Measurements from ENCODE around the gene GRSF1. TPM values are rescaled to one million over a fixed set of nuclear protein-coding genes. Genes with fewer than 3 reads are reported as not detected.

GRSF1 gene
- total RNA-seq, 2 donors from 2014 or later: 56.6 to 58.3 TPM

DNA sequence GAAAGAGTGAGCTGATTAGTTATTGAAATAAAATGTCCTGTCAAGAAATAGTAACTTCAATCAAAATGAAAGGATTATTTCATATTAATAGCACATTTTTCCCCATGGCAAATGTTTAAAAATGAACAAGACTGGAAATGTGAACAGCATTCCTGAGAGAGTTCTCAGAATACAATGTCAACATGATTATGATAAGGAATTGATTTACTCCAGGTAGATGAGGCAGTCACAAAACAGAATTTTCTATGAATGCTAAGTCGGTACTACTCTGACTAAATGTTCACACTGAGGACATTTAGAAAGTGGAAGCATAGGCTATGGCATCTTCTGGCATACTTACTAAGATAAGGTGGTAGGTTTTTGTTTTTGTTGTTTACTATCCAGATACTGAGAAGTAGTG is 19.4 kb upstream of the GRSF1 start:
- Histone ChIP-seq H3K27me3 (replicated peaks; ENCODE audit: insufficient read depth) (no peaks in the 10 kb centered on the region), H3K36me3 (no peaks in the 10 kb centered on the region), H3K27ac (no peak overlapping the region), H3K9me3 (no peaks in the 10 kb centered on the region), H3K4me1 (replicated peaks) (no peaks in the 10 kb centered on the region), H3K4me3 (no peak overlapping the region)
- intact Hi-C loops (cut with DNase I): no loop called here
- TF ChIP-seq POLR2AphosphoS5 (IDR thresholded peaks at IDR 0.05): no peak
- TF ChIP-seq, protein P1, sequence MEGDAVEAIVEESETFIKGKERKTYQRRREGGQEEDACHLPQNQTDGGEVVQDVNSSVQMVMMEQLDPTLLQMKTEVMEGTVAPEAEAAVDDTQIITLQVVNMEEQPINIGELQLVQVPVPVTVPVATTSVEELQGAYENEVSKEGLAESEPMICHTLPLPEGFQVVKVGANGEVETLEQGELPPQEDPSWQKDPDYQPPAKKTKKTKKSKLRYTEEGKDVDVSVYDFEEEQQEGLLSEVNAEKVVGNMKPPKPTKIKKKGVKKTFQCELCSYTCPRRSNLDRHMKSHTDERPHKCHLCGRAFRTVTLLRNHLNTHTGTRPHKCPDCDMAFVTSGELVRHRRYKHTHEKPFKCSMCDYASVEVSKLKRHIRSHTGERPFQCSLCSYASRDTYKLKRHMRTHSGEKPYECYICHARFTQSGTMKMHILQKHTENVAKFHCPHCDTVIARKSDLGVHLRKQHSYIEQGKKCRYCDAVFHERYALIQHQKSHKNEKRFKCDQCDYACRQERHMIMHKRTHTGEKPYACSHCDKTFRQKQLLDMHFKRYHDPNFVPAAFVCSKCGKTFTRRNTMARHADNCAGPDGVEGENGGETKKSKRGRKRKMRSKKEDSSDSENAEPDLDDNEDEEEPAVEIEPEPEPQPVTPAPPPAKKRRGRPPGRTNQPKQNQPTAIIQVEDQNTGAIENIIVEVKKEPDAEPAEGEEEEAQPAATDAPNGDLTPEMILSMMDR (IDR thresholded peaks at IDR 0.05): no peak
- no peak for TF ChIP-seq POLR2A (IDR thresholded peaks at IDR 0.05)
- DNase-seq (ENCODE audit: low spot score): no peak
- 95% methylated on average over 1 of the region's 1 CpG for WGBS

DNA sequence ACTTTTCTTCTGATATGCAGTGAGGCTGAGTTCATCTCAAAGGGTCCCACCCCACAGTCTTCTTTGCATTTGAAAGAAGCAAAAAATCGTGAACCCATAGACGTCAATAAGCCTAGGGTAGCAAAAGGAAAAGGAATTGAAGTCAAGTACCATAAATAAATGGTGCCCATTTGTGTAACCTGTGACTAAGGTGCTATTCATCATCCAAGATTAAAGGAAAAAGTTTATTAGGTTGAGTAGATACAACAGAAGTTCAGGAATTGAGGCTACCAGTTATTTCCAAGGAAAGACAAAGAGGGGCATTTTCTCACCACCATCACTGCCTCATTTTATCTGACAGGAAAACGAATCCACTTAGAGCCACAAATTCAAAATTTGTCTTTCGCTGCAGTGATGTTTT is 18.8 kb upstream of the GRSF1 start:
- Histone ChIP-seq H3K27ac (no peak overlapping the region), H3K9me3 (no peaks in the 10 kb centered on the region), H3K27me3 (replicated peaks; ENCODE audit: insufficient read depth) (no peaks in the 10 kb centered on the region), H3K4me3 (no peak overlapping the region), H3K36me3 (no peaks in the 10 kb centered on the region), H3K4me1 (replicated peaks) (no peaks in the 10 kb centered on the region)
- no peak for DNase-seq (ENCODE audit: low spot score)
- 67% methylated on average over 4 of the region's 4 CpGs for whole genome bisulfite sequencing
- no peak for TF ChIP-seq POLR2A (IDR thresholded peaks at IDR 0.05)
- TF ChIP-seq, protein P1 (IDR thresholded peaks at IDR 0.05): no peak
- no peak for TF ChIP-seq POLR2AphosphoS5 (IDR thresholded peaks at IDR 0.05)
- intact Hi-C loops (cut with DNase I): no loop called here

DNA sequence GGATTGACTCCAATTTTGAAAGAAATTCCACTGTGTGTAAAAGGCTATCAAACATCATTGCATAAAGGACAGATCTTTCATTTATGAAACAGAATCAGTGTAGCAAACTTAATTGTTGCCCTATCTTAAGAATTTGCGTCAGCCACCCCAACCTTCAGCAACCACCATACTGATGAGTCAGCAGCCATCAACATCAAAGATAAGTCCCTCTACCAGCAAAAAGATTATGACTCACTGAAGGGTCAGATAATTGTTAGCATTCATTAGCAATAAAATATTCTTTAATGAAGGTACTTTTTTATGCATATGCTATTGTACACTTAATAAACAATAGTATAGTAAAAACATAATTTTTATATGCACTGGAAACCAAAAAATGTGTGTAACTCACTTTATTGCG is 15.8 kb upstream of the GRSF1 start:
- intact Hi-C loops (cut with DNase I): no loop called here
- Histone ChIP-seq H3K27me3 (replicated peaks; ENCODE audit: insufficient read depth) (no peaks in the 10 kb centered on the region), H3K9me3 (no peaks in the 10 kb centered on the region), H3K4me1 (replicated peaks) (no peaks in the 10 kb centered on the region), H3K27ac (no peak overlapping the region), H3K36me3 (no peaks in the 10 kb centered on the region), H3K4me3 (no peak overlapping the region)
- no peak for DNase-seq (ENCODE audit: low spot score)
- no peak for TF ChIP-seq POLR2AphosphoS5 (IDR thresholded peaks at IDR 0.05)
- TF ChIP-seq POLR2A (IDR thresholded peaks at IDR 0.05): no peak
- TF ChIP-seq, protein P1 (IDR thresholded peaks at IDR 0.05): no peak
- 97% methylated on average over 2 of the region's 2 CpGs for WGBS

DNA sequence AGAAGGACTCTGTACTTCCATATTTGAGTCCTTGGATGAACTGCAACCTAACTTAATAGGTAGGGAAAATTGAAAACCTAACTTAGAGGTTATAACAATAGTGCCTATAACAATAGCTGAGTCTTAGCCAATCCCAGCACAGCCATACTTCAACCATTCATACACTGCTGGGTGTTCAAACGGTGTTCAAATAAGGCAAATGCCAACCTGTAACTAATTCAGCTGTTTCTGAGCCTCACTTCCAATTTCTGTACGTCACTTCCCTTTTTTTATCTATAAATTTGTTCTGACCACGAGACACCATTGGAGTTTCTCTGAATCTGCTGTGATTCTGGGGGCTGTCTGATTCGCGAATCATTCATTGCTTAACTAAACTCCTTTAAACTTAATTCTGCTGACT is 9.6 kb upstream of the GRSF1 start:
- no peaks in the 10 kb centered on the region for H3K4me1 ChIP-seq (replicated peaks)
- WGBS: 89% methylated on average over 5 of the region's 5 CpGs
- no peak overlapping the region for H3K4me3 ChIP-seq
- TF ChIP-seq, protein P1 (IDR thresholded peaks at IDR 0.05): no peak
- TF ChIP-seq POLR2A (IDR thresholded peaks at IDR 0.05) (no peak), POLR2AphosphoS5 (IDR thresholded peaks at IDR 0.05) (no peak)
- no peaks in the 10 kb centered on the region for H3K27me3 ChIP-seq (replicated peaks; ENCODE audit: insufficient read depth)
- no peak for DNase-seq (ENCODE audit: low spot score)
- H3K9me3 ChIP-seq: no peaks in the 10 kb centered on the region
- H3K27ac ChIP-seq: no peak overlapping the region
- no peaks in the 10 kb centered on the region for H3K36me3 ChIP-seq
- intact Hi-C loops (cut with DNase I): loop anchor here (10.0 kb wide), 1 partner anchor 46 kb away; no protein-coding TSS in a partner anchor

DNA sequence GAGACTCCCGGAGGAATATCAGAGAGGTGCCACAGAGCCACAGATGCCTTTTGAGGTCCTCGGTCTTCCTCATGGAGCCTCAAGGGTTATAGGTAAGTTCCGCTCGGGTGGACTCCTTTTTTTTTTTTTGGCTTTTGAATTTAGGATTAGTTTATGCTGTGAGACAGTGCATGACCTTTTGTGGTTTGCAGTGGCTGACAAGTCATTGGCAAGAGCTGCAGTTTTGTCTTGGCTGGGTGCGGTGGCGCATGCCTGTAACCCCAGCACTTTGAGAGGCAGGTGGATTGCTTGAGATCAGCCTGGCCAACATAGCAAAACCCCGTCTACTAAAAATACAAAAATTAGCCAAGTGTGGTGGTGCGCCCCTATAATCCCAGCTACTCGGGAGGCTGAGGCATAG is 4.5 kb upstream of the GRSF1 start:
- Histone ChIP-seq H3K27me3 (replicated peaks; ENCODE audit: insufficient read depth) (no peaks in the 10 kb centered on the region), H3K4me1 (replicated peaks) (no peaks in the 10 kb centered on the region), H3K9me3 (no peaks in the 10 kb centered on the region), H3K27ac (no peak overlapping the region), H3K36me3 (no peaks in the 10 kb centered on the region), H3K4me3 (no peak overlapping the region)
- no peak for TF ChIP-seq POLR2AphosphoS5 (IDR thresholded peaks at IDR 0.05)
- TF ChIP-seq, protein P1 (IDR thresholded peaks at IDR 0.05): no peak
- TF ChIP-seq POLR2A (IDR thresholded peaks at IDR 0.05): no peak
- intact Hi-C loops (cut with DNase I): loop anchor here (10.0 kb wide), 1 partner anchor 51 kb away; no protein-coding TSS in a partner anchor
- no peak for DNase-seq (ENCODE audit: low spot score)
- WGBS: 90% methylated on average over 9 of the region's 9 CpGs

Measured in prostate gland (tissue), 2 donors.